ENCODE data around the gene IGSF21.

GRCh38 chr1:18262726-18263125, 155.1 kb downstream of the IGSF21 start:
- TF ChIP-seq CTCF (IDR thresholded peaks at IDR 0.05), result no peak
- TF ChIP-seq POLR2A (IDR thresholded peaks at IDR 0.05), result no peak

Measured in vagina (tissue), 2 donors.